Renal pelvis (tissue), 4 donors: ENCODE measurements around the gene MKRN2. TPM values are rescaled to one million over a fixed set of nuclear protein-coding genes. Genes with fewer than 3 reads are reported as not detected.

Experiments
- DNase-seq: peaks from one replicate; pipeline ENCODE4 v3.0.0-alpha.2; 2013
- polyA plus RNA-seq, 3 donors: library from polyadenylated mRNA; unstranded; fragments of 120-200 nt; gene quantifications; one replicate each; pipeline ENCODE4 v1.2.1, GENCODE V29; 2013; ENCODE audit not compliant: insufficient read length in 3 of 3

The MKRN2 gene
- polyA plus RNA-seq, 3 donors = 42.9 to 50.3 (median 48.3) TPM

DNA sequence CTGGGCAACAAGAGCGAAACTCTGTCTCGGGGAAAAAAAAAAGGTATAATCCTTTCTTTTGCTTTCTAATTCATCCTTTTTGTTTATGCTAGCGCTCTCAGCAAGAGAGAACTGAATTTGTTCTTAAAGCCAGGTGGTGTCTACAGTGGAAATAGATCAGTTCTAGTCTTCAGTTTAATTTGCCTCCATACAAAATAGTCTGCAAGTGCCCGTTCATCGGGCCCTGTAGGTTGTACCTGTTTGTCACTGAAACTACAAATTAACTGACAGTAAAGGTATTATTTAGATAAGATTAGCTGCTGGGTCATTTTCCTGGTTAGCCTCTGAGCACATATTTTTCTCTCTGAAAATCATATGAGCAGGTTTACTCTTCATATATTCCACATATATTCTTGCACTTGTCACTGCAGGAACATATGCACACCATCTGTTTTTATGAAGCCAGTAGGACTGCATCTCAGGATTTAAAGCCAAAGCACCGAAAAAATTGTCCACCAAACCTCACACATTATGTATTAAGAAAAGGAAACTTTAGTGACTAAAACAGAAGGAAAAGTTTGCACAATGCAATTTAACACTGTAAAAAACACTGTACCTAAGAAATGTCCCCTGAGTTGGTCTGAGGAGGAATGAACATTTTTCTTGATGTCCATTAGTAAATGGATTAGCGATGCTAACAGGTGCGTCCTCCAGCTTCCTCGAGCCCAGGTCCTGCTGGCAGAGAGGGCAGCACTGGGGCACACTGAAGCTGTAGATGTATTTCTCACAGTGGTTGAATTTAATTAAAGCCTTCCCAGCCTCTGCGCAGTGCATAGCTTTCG lies 12.0 kb upstream of the MKRN2 start:
- DNase-seq = no peak

DNA sequence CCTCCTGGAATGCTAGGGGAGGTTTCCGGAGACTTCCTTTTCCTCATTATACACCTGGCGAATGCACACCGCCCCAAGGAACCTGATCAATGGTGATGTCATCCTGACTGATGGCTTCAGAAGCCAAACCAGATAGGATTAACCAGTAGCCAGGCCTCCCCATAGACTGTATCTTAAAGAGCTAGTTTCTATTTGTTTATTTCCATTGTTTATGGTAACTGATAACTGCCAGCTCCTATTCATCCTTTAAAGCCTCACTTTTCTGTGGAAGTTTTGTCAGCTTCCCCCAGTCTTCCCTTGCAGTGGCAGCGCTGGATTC lies 11.5 kb upstream of the MKRN2 start, which contains the start of gene MKRN2OS:
TSS of gene MKRN2OS (minus strand) at position 27 of the 319 bp plus-strand sequence. CDS start 35 bp downstream, outside the sequence.
- peak; percentile 78 for DNase-seq

DNA sequence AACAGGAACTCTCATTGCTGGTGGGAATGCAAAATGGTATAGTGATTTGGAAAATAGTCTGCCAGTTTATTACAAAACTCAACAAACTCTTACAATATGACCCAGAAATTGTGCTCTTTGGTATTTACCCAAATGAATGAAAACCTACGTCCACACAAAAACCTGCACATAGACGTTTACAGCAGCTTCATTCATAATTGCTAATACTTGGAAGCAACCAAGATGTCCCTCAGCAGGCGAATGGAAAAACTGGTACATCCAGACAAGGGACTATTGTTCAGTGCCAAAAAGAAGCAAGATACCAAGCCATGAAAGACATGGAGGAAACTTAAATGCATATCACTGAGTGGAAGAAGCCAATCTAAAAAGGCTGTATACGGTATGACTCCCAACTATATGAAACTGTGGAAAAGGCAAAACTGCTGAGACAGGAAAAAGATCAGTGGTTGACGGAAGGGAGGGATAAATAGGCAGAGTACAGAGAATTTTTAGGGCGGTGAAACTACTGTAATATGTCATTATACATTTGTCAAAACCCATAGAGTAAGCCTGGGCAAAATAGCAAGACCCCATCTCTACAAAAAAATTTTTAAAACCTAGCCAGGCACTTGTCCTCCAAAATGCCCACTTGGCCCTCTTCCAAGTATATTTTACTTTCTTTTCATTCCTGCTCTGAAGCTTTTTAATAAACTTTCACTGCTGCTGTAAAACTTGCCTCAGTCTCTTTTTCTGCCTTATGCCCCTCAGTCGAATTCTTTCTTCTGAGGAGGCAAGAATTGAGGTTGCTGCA lies 6.7 kb upstream of the MKRN2 start:
- DNase-seq = no peak

DNA sequence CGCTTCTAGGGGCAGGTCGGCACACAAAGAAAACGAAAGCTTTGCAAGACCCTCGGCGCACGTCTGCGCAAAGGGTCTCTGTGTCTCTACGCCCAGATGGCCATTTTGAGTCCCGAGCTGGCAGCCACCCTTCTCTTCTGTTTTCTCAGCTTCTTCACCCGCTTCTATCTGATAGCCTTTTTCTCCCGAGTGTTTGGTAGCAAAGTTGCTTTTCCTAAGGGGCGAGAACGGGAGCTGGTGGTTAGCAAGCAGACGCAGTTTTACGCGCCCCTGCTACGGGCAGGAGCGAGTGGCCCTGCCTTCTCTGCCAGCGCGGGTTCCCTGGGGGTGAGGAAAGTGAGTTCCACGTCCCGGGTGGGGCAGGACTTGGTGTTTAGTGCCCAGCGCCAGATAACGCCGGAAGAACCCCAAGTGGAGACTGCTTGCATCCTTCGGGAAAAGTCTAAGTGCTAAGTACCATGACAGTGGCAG lies 2.9 kb upstream of the MKRN2 start:
- DNase-seq = peak; percentile 35

DNA sequence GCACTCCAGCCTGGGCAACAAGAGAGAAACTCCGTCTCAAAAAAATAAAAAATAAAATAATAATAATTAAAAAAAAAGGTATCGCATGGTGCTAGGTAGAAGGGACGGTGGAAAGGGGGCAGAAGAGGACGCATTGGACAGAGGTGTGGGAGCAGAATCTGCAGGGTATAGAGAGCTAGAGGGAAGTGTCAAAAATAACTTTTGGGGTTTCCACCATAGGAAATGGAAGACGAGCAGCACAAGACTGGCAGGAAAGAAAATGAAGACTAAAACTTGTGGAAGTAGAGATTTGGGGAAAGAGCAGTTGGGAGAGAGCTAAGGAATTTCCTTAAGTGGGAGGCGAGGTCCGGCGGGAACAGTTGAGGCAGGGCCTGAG lies 585 bp upstream of the MKRN2 start:
- DNase-seq = no peak

DNA sequence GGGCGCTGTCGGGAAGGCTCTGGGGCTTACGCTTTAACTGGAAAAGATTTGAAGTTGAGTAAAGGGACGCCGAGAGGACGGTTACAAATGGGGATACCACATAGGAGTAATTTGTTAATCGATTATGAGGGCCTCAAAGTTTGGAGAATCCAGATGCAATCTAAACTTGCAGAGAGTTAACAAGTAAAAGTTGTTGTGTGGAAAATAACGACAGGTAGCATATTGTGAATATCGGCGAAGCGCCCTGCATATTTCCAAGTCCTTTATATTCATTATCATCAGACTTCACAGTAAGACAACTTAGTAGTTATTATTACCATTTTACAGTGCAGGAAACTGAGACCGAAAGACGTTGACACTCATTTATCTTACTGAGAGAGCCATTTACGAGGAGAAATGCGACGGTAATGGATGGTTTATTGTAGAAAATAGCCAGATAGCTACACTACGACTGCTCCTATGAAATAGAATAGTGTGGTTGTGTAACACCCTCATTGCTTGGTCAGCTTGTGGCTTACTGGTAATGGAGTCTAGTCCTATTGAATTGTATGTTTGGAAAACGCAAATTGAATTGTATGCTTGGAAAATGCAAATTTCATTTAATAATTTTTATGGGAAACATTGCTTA lies 700 bp downstream of the MKRN2 start:
- DNase-seq = no peak

DNA sequence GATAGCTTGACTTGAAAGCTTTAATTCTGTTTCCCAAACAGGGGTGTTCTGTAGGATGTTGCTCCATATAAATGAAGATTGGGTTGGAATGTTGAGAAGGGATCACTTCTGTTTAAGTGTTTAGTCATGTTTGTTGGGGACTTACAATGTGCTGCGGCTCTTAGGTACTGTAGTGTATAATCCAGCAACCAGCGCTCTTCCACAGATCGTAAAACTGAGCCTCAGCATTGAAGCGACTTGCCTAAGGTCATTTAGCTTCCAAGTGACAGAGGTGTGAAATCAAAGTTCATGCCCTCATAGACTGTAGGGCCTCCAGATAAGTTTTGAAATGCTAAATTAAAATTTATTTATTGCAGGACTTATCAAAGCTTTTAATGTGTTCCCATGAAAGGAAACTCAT lies 1.8 kb downstream of the MKRN2 start:
- no peak for DNase-seq

DNA sequence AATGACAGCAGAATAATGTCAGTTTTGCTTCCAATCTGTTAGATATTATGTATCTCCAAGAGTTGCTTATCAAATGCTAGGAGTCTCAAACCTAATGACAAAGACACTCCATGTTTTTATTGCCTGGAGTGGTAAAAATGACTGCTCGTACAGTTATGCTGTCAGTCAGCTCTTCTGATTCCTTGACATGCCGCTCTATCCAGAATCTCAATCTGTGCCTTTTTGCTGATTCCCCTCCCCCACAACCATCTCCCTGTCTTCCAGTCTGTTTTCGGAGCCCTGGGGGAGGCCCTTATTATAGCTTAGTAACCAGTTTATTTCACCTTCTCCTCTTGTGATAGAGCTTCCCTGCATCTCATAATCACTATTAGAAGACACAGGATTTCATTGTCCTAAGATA lies 2.6 kb downstream of the MKRN2 start:
- DNase-seq = no peak

DNA sequence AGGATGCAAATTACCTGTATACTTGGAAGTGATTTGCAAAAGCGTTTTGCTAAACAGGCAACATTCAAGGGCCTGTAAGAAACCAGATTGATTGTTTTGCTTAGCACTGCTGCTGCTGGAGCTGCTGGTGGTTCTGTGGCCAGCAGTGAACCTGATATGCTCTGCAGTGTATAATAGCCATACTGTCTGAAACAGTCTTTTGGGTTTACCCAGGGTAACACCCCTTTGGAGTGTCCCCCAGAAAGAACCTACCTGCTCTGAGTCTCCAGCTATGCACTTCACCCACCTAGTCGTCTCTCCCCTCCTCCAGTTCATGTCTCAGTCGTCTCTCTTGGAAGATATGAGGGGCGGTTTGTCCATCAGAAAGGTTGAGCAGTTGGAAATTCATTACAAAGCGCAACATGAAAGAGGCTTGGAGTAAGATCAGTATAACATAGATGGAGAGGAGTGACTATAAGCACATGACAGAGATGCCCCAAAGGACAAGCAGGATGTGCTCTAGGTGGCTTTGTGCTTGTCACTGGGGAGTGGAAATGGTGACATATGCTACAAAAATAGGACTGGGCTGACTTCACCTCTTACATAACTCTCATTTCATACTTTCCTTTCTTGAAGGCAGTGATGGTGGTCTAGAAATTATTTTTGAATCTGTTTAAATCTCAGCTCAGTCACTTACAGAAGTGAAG lies 3.8 kb downstream of the MKRN2 start:
- DNase-seq = no peak

DNA sequence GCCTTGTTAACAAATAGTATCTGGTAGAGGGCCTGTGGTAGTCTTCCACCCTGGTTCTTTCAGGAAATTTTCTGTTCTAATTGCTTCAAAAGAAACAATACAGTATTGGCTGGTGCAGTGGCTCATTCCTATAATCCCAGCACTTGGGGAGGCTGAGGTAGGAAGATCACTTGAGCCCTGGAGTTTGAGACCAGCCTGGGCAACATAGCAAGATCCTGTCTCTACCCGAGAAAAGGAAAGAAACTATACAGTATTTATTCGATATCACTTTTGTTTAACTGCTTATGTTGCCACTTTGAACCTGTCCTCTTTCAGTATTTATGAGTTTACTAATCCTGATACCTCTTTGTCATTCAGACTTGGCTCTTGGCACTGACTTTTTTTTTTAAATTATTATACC lies 4.5 kb downstream of the MKRN2 start:
- no peak for DNase-seq

DNA sequence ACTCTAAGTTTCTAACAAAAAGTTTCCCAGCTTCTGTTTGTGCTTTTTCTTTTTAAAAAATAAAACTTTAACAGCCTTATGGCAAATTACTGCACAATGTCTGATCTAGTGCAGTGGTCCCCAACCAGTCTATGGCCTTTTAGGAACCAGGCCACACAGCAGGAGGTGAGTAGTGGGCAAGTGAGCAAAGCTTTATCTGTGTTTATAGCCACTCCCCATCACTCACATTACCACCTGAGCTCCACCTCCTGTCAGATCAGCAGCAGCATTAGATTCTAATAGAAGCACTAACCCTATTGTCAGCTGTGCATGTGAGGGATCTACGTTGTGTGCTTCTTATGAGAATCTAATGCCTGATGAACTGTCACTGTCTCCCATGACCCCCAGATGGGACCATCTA lies 5.6 kb downstream of the MKRN2 start:
- no peak for DNase-seq

DNA sequence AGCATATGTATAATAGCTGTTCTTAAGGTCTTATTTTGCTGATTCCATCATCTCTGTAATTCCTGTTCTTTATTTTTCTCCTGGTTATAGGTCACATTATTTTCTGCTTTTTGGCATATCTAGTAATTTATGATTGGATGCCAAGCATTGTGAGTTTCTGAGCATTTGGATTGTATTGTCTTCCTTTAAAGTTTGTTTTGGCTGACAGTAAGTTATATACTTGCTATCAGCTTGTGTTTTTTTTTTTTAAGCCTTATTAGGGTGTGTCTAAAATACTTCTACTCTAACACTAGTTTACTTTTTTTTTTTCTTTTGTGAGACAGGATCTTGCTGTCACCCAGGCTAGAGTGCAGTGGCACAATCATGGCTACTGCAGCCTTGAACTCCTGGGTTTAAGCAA lies 10.1 kb downstream of the MKRN2 start:
- DNase-seq = no peak

DNA sequence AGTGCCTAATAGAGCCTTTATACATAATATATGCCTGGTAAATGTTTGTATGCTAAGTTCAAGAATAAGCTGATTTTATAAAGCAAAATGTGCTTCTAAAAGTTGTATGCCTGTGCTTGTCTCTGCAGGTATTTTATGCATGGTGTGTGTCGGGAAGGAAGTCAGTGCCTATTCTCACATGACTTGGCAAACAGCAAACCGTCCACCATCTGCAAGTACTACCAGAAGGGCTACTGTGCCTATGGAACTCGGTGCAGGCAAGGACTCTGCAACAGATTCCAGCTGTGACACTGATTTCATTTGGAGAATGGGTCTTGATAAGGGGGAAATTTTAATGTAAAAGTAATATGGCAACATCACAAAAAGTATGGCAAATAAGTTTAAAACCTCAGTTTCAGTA lies 11.9 kb downstream of the MKRN2 start:
- no peak for DNase-seq

DNA sequence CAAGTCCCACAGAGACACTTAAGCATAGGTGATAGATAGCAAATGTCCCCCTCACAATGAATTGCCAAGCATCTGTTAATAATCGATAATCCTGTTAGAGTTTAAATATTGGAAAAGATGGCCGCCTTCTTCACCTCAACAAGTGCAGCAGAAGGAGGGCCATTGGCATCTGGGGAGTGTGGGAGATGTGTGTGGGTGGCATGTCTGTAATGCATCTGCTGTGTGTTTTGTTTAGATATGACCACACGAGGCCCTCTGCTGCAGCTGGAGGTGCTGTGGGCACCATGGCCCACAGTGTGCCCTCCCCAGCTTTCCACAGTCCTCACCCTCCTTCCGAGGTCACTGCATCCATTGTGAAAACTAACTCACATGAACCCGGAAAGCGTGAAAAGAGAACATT lies 12.9 kb downstream of the MKRN2 start:
- DNase-seq = no peak

DNA sequence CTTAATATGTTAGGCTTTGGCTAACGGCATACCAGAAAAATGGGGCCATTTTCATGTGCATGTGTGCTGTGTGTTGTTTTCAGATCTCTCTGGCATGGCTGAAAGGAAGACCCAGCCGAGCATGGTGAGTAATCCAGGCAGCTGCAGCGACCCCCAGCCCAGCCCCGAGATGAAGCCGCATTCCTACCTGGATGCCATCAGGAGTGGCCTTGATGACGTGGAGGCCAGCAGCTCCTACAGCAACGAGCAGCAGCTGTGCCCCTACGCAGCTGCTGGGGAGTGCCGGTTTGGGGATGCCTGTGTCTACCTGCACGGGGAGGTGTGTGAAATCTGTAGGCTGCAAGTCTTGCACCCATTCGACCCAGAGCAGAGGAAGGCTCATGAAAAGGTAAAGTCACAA lies 15.1 kb downstream of the MKRN2 start:
- no peak for DNase-seq

DNA sequence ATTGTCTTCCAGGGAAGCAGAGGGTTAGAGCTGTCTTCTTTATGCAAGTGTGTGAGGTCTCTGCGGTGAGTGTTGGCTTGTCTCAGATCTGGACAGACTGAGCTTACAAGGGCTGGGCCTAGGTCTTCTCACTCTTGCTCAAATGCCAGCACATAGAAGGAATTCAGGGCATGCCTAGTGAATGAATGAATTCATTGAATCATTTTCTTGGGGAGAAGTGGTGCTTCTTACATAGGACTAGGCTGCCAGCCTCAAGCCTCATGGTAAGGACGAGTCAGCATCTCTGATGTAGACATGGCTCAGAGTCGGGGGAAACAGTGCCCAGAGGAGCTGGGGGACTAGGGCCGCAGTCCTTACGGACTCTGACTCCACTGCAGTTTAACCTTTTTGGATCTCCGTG lies 17.2 kb downstream of the MKRN2 start:
- no peak for DNase-seq

DNA sequence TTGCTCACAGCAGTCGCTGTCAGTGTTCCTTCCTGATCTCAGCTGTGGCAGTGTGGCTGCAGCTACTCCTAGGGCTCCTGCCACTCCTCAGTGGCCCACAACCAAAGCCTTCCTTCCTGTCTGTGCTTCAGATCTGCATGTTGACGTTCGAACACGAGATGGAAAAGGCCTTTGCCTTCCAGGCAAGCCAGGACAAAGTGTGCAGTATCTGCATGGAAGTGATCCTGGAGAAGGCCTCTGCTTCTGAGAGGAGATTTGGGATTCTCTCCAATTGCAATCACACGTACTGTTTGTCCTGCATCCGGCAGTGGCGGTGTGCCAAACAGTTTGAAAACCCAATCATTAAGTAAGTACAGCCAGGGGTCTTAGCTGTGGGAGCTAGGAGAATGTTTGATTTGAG lies 17.8 kb downstream of the MKRN2 start:
- no peak for DNase-seq

DNA sequence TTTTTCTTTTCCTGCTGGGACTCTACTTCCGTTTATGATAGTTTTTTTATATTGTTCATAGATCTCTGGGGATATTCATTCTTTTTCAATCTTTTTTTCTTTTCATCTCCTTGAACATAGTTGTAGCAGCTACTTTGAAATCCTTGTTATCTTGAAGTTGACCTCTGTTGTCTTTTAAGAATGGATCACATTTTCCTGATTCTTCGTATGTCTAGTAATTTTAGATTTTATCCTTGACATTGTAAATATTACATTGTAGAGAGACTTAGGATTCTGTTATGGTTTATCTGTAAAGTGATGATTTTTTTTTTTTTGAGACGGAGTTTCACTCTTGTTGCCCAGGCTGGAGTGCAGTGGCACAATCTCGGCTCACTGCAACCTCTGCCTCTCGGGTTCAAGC lies 20.5 kb downstream of the MKRN2 start:
- DNase-seq = no peak

DNA sequence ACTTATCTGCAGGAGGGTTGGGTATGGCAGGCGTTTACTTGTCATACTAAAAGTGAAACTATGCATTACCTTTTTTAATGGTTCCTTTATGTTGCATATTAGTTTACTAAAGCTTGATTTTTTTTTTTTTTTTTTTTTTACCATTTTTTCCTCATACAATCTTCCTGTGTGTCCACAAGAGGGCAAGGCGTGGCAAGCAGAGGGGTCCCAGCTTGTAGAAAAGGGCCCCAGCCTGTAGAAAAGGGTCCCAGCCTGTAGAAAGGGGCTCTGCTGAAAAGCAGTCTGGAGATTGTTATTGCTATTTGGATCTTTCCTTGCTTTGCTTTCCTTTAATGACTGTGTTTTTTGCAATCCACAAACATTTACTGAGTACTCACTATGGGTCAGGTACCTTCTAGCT lies 21.9 kb downstream of the MKRN2 start:
- DNase-seq = no peak

DNA sequence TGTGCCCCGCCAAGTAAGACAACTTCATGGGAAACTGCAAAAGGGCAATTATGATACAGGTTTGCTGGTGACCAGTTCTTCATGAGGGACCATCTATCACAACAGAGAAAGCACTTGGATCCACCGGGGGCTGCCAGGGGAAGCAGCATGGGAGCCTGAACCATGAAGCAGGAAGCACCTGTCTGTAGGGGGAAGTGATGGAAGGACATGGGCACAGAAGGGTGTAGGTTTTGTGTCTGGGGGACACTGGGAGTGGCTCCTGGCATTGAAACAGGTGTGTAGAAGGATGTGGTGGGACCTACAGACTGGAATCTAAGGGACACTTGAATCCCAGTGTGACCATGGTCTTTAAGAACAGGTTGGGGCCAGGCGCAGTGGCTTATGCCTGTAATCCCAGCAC lies 22.6 kb downstream of the MKRN2 start:
- DNase-seq = no peak

DNA sequence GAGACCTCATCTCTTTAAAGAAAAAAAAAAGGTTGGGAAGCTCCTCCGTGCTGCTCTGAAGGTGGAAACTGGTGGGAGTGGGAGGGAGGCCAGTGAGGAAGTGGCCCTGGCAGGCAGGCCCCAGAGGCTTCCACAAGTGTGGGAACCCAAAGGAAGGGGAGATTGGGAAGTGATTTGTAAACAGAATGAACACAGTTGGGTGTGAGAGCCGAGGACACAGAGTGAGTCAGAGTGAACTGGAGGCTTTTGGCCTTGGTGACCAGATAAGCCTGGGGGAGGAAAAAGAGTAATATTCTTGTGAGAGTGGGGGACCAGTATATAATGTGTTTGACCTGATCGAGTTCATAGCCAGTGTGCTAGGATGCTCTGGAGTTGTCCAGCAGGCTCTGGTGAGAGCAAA lies 23.0 kb downstream of the MKRN2 start:
- no peak for DNase-seq

DNA sequence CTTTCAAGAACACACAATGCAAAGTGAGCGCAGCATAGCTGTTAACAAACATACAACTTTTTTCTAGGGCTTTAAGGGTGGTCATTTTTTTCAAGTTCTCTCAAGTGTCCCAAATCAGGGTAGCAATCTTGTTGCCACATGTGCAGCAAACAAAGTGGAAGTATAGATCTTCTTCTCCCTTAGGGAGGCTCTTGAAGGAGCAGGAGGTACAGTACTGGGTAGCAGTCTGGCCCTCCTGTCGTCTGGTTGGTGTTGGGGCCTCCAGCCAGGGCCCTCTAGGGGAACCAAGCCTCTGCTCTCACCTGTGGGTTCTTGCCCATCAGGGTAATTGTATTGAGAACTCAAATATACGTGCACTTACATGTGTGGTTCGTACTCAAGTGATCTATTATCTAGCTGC lies 25.8 kb downstream of the MKRN2 start:
- DNase-seq = no peak
